Cardiac muscle cell (in vitro differentiated cells and primary cell): Measurements from ENCODE around the gene OR5AC2. TPM values are rescaled to one million over a fixed set of nuclear protein-coding genes. Genes with fewer than 3 reads are reported as not detected.

Source experiments
- DNase-seq, 2 donors: peaks; one replicate each; pipeline versions ENCODE4 v3.0.0 to v3.0.0-alpha.2; 2010 to 2017; ENCODE audit warnings: low read depth in 1 of 2, low spot score in 1 of 2
- H3K27ac ChIP-seq: fragments of 200-600 bp; sonication (generic); 2 replicates; pipeline ENCODE4 v1.5.1; 2016
- H3K27me3 ChIP-seq: fragments of 200-600 bp; sonication (generic); 2 replicates; pipeline ENCODE4 v1.6.0; 2016; ENCODE audit warnings: control low read depth
- H3K36me3 ChIP-seq: fragments of 200-600 bp; sonication (generic); 2 replicates; pipeline ENCODE4 v1.5.1; 2016; ENCODE audit warnings: control low read depth
- H3K4me1 ChIP-seq: fragments of 200-600 bp; sonication (generic); 2 replicates; pipeline ENCODE4 v1.8.1; 2017; ENCODE audit warnings: low read depth, mild to moderate bottlenecking, mixed run types
- H3K4me3 ChIP-seq: fragments of 200-600 bp; sonication (generic); 2 replicates; pipeline ENCODE4 v1.5.1; 2016; ENCODE audit warnings: mild to moderate bottlenecking
- H3K9me3 ChIP-seq: fragments of 200-600 bp; sonication (generic); 2 replicates; pipeline ENCODE4 v1.5.1; 2017; ENCODE audit warnings: low read depth, mild to moderate bottlenecking, control low read depth
- CTCF ChIP-seq: IDR thresholded peaks from 2 replicates; pipeline ENCODE4 v1.5.1; 2012; ENCODE audit warnings: low read depth, mild to moderate bottlenecking, low read length
- polyA plus RNA-seq: library from polyadenylated mRNA; unstranded; fragments of >200 nt; fragmentation: Nextera tagmentation; extraction: Ambion mirVana; gene quantifications from 2 replicates; pipeline ENCODE4 v1.2.1, GENCODE V29; 2016
- total RNA-seq: library from RNA; depleted of rRNA; stranded (reverse); fragments of >200 nt; gene quantifications from 2 replicates; pipeline ENCODE4 v1.2.3, GENCODE V29; 2016

Gene OR5AC2
- total and polyA plus RNA-seq, 2 experiments from 2014 or later, result not detected

- no peak overlapping the region for H3K27ac ChIP-seq
- H3K36me3 ChIP-seq, result no peaks in the 10 kb centered on the region
- TF ChIP-seq CTCF, result no peak
- DNase-seq, result no peak
- H3K27me3 ChIP-seq, result no peaks in the 10 kb centered on the region
- no peaks in the 10 kb centered on the region for H3K9me3 ChIP-seq
- H3K4me3 ChIP-seq, result no peak overlapping the region
- H3K4me1 ChIP-seq, result no peaks in the 10 kb centered on the region
Measured at GRCh38 chr3:98048586-98048985, 38.4 kb upstream of the OR5AC2 start.

- DNase-seq, result no peak
- Histone ChIP-seq H3K27ac (no peak overlapping the region), H3K27me3 (no peaks in the 10 kb centered on the region), H3K4me1 (no peaks in the 10 kb centered on the region), H3K4me3 (no peak overlapping the region), H3K36me3 (no peaks in the 10 kb centered on the region), H3K9me3 (no peaks in the 10 kb centered on the region)
- no peak for TF ChIP-seq CTCF
Measured at GRCh38 chr3:98049271-98049670, 37.7 kb upstream of the OR5AC2 start.

GRCh38 chr3:98056035-98056434, 30.9 kb upstream of the OR5AC2 start:
- Histone ChIP-seq H3K36me3 (no peaks in the 10 kb centered on the region), H3K4me3 (no peak overlapping the region), H3K4me1 (peaks cover 19% of the 10 kb centered on the region), H3K9me3 (no peaks in the 10 kb centered on the region), H3K27me3 (no peaks in the 10 kb centered on the region), H3K27ac (no peak overlapping the region)
- no peak for DNase-seq
- no peak for TF ChIP-seq CTCF

GRCh38 chr3:98057631-98058030, 29.3 kb upstream of the OR5AC2 start:
- Histone ChIP-seq H3K27ac (no peak overlapping the region), H3K9me3 (no peaks in the 10 kb centered on the region), H3K4me3 (no peak overlapping the region), H3K27me3 (no peaks in the 10 kb centered on the region), H3K4me1 (peaks cover 19% of the 10 kb centered on the region), H3K36me3 (no peaks in the 10 kb centered on the region)
- no peak for TF ChIP-seq CTCF
- no peak for DNase-seq

- Histone ChIP-seq H3K4me3 (no peak overlapping the region), H3K36me3 (no peaks in the 10 kb centered on the region), H3K4me1 (peaks cover 19% of the 10 kb centered on the region), H3K9me3 (no peaks in the 10 kb centered on the region), H3K27ac (peak overlapping the region; percentile 77), H3K27me3 (no peaks in the 10 kb centered on the region)
- peak in 1 of 2 donors; percentile 7 for DNase-seq
- TF ChIP-seq CTCF, result no peak
Measured at GRCh38 chr3:98058244-98058960, 28.6 kb upstream of the OR5AC2 start.
